ENCODE measurements around the gene RPAIN.
A peak's percentile ranks its signal among the peaks of the same experiment; 100 is the strongest.

DNA sequence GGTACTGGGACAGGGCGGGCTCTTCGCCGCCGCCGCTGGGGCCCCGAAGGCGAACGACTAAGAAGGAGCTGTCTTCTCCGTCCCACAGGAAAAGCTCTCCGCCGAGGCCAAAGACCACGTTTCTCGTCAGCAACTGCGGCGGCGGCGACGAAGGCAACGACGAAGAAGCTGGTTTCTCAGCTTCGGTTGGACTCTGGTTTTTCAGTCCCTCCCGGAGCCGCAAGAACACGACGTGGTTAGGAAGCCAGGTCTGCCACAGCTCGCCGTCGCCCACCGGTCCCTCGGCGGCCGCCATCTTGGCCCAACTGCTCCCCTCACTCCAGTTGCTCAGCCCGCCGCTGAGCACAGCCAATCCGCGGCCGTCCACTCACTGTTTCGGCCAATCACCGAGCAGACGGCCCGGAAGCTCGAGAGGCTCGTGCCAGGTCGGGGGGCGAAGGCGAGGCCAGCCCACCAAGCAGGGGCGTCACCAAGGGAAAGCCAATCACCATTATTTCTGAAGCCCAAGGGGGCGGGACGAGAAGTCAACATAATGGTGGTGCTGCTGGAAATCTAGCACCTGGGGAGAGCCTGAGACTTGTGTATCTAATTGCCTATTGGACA lies 525 bp upstream of the RPAIN start, which contains the start of gene NUP88:
- TF ChIP-seq BACH1 (IDR thresholded peaks at IDR 0.05; ENCODE audit: borderline replicate concordance) = no peak
- TF ChIP-seq POLR2A (IDR thresholded peaks at IDR 0.05; ENCODE audit: low read depth, low read length) = peak; percentile 95
- peak; percentile 60 for TF ChIP-seq CREM (IDR thresholded peaks at IDR 0.05; ENCODE audit: low read depth)
- TF ChIP-seq CBFB (IDR thresholded peaks at IDR 0.05; ENCODE audit: low read depth) = no peak
- 0 out of 2 replicates have a peak, but pooled peaks have one; percentile 23 for TF ChIP-seq TARDBP (IDR thresholded peaks at IDR 0.05; ENCODE audit: borderline replicate concordance)
